GOT3 (cell line): ENCODE data around the gene SNX21.

ENCODE experiments used
- DNase-seq: peaks from one replicate; lab custom pipeline; 2025; ENCODE audit warnings: mixed read lengths; lab: John Stamatoyannopoulos, UW

SNX21 gene

GRCh38 chr20:45882469-45883099 is 49.0 kb downstream of the SNX21 start:
- DNase-seq: no peak

GRCh38 chr20:45883100-45883469 is 49.5 kb downstream of the SNX21 start:
- DNase-seq: no peak

- DNase-seq: no peak
Measured at GRCh38 chr20:45886590-45887345, 53.2 kb downstream of the SNX21 start.

- DNase-seq: no peak
Measured at GRCh38 chr20:45887346-45887715, 53.7 kb downstream of the SNX21 start, which contains the start of gene SPATA25. Gene SPATA25 (minus strand): TSS chr20:45887622. CDS start chr20:45887590, 32 bp downstream.

GRCh38 chr20:45888681-45889080 is 55.1 kb downstream of the SNX21 start:
- DNase-seq: no peak

GRCh38 chr20:45890077-45890984 is 56.7 kb downstream of the SNX21 start:
- no peak for DNase-seq

GRCh38 chr20:45890985-45891983 is 57.7 kb downstream of the SNX21 start, which contains the start of the genes CTSA and NEURL2:
Gene CTSA (plus strand): TSS chr20:45891335. CDS start chr20:45891569, 234 bp downstream.
Gene NEURL2 (minus strand): TSS chr20:45891208. CDS start chr20:45890991, 217 bp downstream.
- peak; percentile 91 for DNase-seq

- DNase-seq: no peak
Measured at GRCh38 chr20:45892049-45892825, 58.6 kb downstream of the SNX21 start.
